Right lobe of liver (tissue), 6 donors: ENCODE data around the gene WDHD1. TPM values are rescaled to one million over a fixed set of nuclear protein-coding genes. Genes with fewer than 3 reads are reported as not detected.
A peak's percentile ranks its signal among the peaks of the same experiment; 100 is the strongest.

Experiments
- ATAC-seq, 4 donors: fragments of 200-7000 bp; cut with Tn5 transposase; one replicate each; pipeline ENCODE4 v1.9.1; 2020; ENCODE audit warnings: mild to moderate bottlenecking in 4 of 4, moderate library complexity in 4 of 4
- DNase-seq, 3 donors: peaks; one replicate each; pipeline ENCODE4 v3.0.0-alpha.2; 2020
- H3K27ac ChIP-seq, 3 donors: fragments of 200-600 bp; one replicate each; pipeline ENCODE4 v1.8.0; 2022
- H3K27me3 ChIP-seq, 2 donors: fragments of 200-600 bp; one replicate each; pipeline ENCODE4 v1.8.0; 2022
- H3K36me3 ChIP-seq, 4 donors: fragments of 200-600 bp; sonication (generic) in 1 of 4; one replicate each; pipeline versions ENCODE4 v1.5.1 to v1.8.0; 2017 to 2022; ENCODE audit warnings: control low read depth in 1 of 4
- H3K4me1 ChIP-seq, 4 donors: fragments of 200-600 bp; sonication (generic) in 1 of 4; one replicate each; pipeline versions ENCODE4 v1.5.1 to v1.8.0; 2017 to 2022; ENCODE audit warnings: control low read depth in 1 of 4
- H3K4me3 ChIP-seq, 3 donors: fragments of 200-600 bp; one replicate each; pipeline ENCODE4 v1.8.0; 2022
- H3K9me3 ChIP-seq, 4 donors: fragments of 200-600 bp; sonication (generic) in 1 of 4; one replicate each; pipeline versions ENCODE4 v1.5.1 to v1.8.0; 2017 to 2022; ENCODE audit warnings: control low read depth in 1 of 4
- POLR2A ChIP-seq: fragments of 450-650 bp; IDR thresholded peaks from one replicate; pipeline ENCODE4 v1.6.1; 2017; ENCODE audit warnings: antibody characterized with exemption, mild to moderate bottlenecking
- WGBS: methylation state at CpG from one replicate; pipeline ENCODE4 v1.1.6; 2018; ENCODE audit warnings: low coverage, low lambda C conversion rate; ENCODE audit not compliant: insufficient coverage; ENCODE audit errors: missing lambda C conversion rate; 5-methylcytosine and 5-hydroxymethylcytosine counted together
- intact Hi-C, 2 donors: fragments of 100-400 bp; cut with DNase I; formaldehyde crosslinking; loops; one replicate each; pipeline versions ENCODE4 v1.11.2 to v1.14.1; 2022
- total RNA-seq, 6 experiments: library from RNA; depleted of rRNA in 2 of 6; stranded (reverse); fragments of >200 nt in 2 of 6; fragmentation: NEBNext Ultra II Directional in 3 of 6; extraction: Animal tissue kit (Norgen Biotek cat#: 25700) in 3 of 6; gene quantifications; one replicate each; pipeline versions ENCODE4 v1.1.0 to v1.2.4, GENCODE V29; 2016 to 2023
- TF ChIP-seq, protein P1 (sequence below), 4 donors: fragments of 200-600 bp in 3 of 4; fragments of 450-650 bp in 1 of 4; IDR thresholded peaks; one replicate each; pipeline versions ENCODE4 v1.5.1 to v1.8.0; 2016 to 2022; ENCODE audit warnings: antibody characterized with exemption in 4 of 4, mild to moderate bottlenecking in 2 of 4
- donor health status: DM: no; HTN: yes; CAD: no.
- donor health status: DM: no; HTN: no; CAD: no.
- donor health status: DM: no; HTN: no; CAD: no.
- donor health status: DM: no; HTN: yes; CAD: no.
- donor health status: DM: no; HTN: yes; CAD: no.

Gene WDHD1
- total RNA-seq, 6 experiments from 2014 or later, result 0.53 to 2.6 (median 1.3) TPM

GRCh38 chr14:54944737-54945391 lies 82.0 kb downstream of the WDHD1 start:
- 58% methylated on average over 9 of the region's 9 CpGs for WGBS
- peak in 1 of 3 donors; percentile 56 for DNase-seq

DNA sequence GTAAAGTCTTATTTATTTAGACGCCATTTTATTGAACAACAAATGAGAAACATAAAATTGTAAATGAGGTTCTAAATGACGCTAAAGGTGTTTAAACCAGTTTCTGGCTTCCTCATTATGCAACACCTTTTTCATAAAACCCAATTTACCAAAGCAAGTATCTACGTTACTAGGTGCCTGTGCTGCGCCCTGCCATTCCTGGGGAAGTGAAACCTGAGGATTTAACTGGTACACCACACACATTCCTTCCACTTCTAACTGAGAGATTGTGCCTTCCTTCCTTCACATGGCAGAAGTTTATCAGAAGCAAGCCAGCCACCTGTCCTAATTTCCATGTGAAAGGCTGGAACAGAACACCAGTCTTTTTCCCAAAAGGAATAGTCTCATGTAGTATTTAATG lies 84.0 kb downstream of the WDHD1 start:
- ATAC-seq (no peak), DNase-seq (no peak)
- H3K9me3 ChIP-seq, result no peaks in the 10 kb centered on the region
- intact Hi-C loops, result no loop called here
- H3K4me1 ChIP-seq, result peaks cover 0 to 9% (median 0%) of the 10 kb centered on the region in 4 donors
- TF ChIP-seq, protein P1, sequence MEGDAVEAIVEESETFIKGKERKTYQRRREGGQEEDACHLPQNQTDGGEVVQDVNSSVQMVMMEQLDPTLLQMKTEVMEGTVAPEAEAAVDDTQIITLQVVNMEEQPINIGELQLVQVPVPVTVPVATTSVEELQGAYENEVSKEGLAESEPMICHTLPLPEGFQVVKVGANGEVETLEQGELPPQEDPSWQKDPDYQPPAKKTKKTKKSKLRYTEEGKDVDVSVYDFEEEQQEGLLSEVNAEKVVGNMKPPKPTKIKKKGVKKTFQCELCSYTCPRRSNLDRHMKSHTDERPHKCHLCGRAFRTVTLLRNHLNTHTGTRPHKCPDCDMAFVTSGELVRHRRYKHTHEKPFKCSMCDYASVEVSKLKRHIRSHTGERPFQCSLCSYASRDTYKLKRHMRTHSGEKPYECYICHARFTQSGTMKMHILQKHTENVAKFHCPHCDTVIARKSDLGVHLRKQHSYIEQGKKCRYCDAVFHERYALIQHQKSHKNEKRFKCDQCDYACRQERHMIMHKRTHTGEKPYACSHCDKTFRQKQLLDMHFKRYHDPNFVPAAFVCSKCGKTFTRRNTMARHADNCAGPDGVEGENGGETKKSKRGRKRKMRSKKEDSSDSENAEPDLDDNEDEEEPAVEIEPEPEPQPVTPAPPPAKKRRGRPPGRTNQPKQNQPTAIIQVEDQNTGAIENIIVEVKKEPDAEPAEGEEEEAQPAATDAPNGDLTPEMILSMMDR (IDR thresholded peaks at IDR 0.05), result no peak
- TF ChIP-seq POLR2A, result no peak
- H3K27me3 ChIP-seq, result no peaks in the 10 kb centered on the region
- H3K27ac ChIP-seq, result no peak overlapping the region
- H3K4me3 ChIP-seq, result no peak overlapping the region
- H3K36me3 ChIP-seq, result no peaks in the 10 kb centered on the region
- WGBS, result 68% methylated on average over 4 of the region's 4 CpGs

More at GRCh38 chr14:54944737-54945391, 82.0 kb downstream of the WDHD1 start:
- TF ChIP-seq, protein P1 (IDR thresholded peaks at IDR 0.05), result no peak
- TF ChIP-seq POLR2A, result no peak
- ATAC-seq, result peak; percentile 57 to 94 (median 74)
- Histone ChIP-seq H3K36me3 (no peaks in the 10 kb centered on the region), H3K27me3 (no peaks in the 10 kb centered on the region), H3K4me3 (no peak overlapping the region), H3K27ac (peak overlapping the region in 1 of 3 donors; percentile 45), H3K4me1 (peaks cover 0 to 9% (median 0%) of the 10 kb centered on the region in 4 donors), H3K9me3 (no peaks in the 10 kb centered on the region)
- intact Hi-C loops, result no loop called here

GRCh38 chr14:54936816-54937215 lies 90.1 kb downstream of the WDHD1 start:
- H3K9me3 ChIP-seq, result no peaks in the 10 kb centered on the region
- H3K27ac ChIP-seq, result no peak overlapping the region
- no peak overlapping the region for H3K4me3 ChIP-seq
- H3K36me3 ChIP-seq, result no peaks in the 10 kb centered on the region
- intact Hi-C loops, result no loop called here
- H3K27me3 ChIP-seq, result no peaks in the 10 kb centered on the region
- no peak for DNase-seq
- H3K4me1 ChIP-seq, result no peaks in the 10 kb centered on the region
- ATAC-seq, result no peak
- 92% methylated on average over 1 of the region's 1 CpG for WGBS
- TF ChIP-seq, protein P1 (IDR thresholded peaks at IDR 0.05), result no peak
- no peak for TF ChIP-seq POLR2A

GRCh38 chr14:54935958-54936357 lies 90.9 kb downstream of the WDHD1 start:
- DNase-seq (no peak), ATAC-seq (no peak)
- intact Hi-C loops, result no loop called here
- no peak overlapping the region for H3K4me3 ChIP-seq
- no peak for TF ChIP-seq POLR2A
- TF ChIP-seq, protein P1 (IDR thresholded peaks at IDR 0.05), result no peak
- H3K9me3 ChIP-seq, result no peaks in the 10 kb centered on the region
- no peaks in the 10 kb centered on the region for H3K27me3 ChIP-seq
- H3K36me3 ChIP-seq, result no peaks in the 10 kb centered on the region
- H3K27ac ChIP-seq, result no peak overlapping the region
- 98% methylated on average over 4 of the region's 5 CpGs for WGBS
- H3K4me1 ChIP-seq, result no peaks in the 10 kb centered on the region
